DND-41 (cell line): ENCODE results near the gene CARHSP1.

Source experiments
- CTCF ChIP-seq: IDR thresholded peaks from 2 replicates; pipeline ENCODE4 v1.5.1; 2012; ENCODE audit warnings: borderline replicate concordance, low read length, moderate library complexity, mild to moderate bottlenecking; ENCODE audit not compliant: poor library complexity, severe bottlenecking; ENCODE audit errors: extremely low read depth
- EZH2 ChIP-seq: IDR thresholded peaks from 3 replicates; pipeline ENCODE4 v1.6.1; 2012; ENCODE audit warnings: borderline replicate concordance, low read depth, mild to moderate bottlenecking, moderate library complexity, low read length, inconsistent platforms; ENCODE audit not compliant: severe bottlenecking

- TF ChIP-seq CTCF = peak; percentile 49
- TF ChIP-seq EZH2 = no peak
Measured at GRCh38 chr16:8855051-8855786, 13.6 kb downstream of the CARHSP1 start.
